Fibroblast of lung (primary cell): ENCODE results near the gene KCP. TPM values are rescaled to one million over a fixed set of nuclear protein-coding genes. Genes with fewer than 3 reads are reported as not detected.

Experiments
- DNase-seq, 2 donors: peaks; one replicate each; pipeline versions ENCODE4 v3.0.0 to v3.0.0-alpha.2; 2010; ENCODE audit warnings: low read depth in 2 of 2
- H2AFZ ChIP-seq: 2 replicates; pipeline ENCODE4 v1.5.1; 2012; ENCODE audit warnings: low read length, control low read depth, inconsistent platforms
- H3K27ac ChIP-seq: 2 replicates; pipeline ENCODE4 v1.5.1; 2011; ENCODE audit warnings: low read length, control low read depth; ENCODE audit not compliant: insufficient read depth
- H3K27me3 ChIP-seq: 2 replicates; pipeline ENCODE4 v1.5.1; 2011; ENCODE audit warnings: mild to moderate bottlenecking, low read length; ENCODE audit not compliant: control insufficient read depth, insufficient read depth
- H3K36me3 ChIP-seq: 2 replicates; pipeline ENCODE4 v1.5.1; 2011; ENCODE audit warnings: low read length; ENCODE audit not compliant: control insufficient read depth, insufficient read depth
- H3K4me1 ChIP-seq: 2 replicates; pipeline ENCODE4 v1.5.1; 2011; ENCODE audit warnings: low read length; ENCODE audit not compliant: control insufficient read depth, insufficient read depth; ENCODE audit errors: extremely low read depth
- H3K4me2 ChIP-seq: 2 replicates; pipeline ENCODE4 v1.5.1; 2011; ENCODE audit warnings: low read length, control low read depth; ENCODE audit not compliant: insufficient read depth; ENCODE audit errors: extremely low read depth
- H3K4me3 ChIP-seq, 4 experiments: fragments of 200-600 bp in 1 of 4; sonication (generic) in 1 of 4; replicated peaks in 1 of 4; 2 replicates each; pipeline ENCODE4 v1.5.1; 2011 to 2016; ENCODE audit warnings: low read length in 4 of 4, low read depth in 3 of 4, mild to moderate bottlenecking in 3 of 4, control low read depth in 2 of 4, inconsistent platforms in 1 of 4, mixed read lengths in 1 of 4; ENCODE audit not compliant: insufficient read depth in 1 of 4; ENCODE audit errors: control extremely low read depth in 1 of 4
- H3K79me2 ChIP-seq: 2 replicates; pipeline ENCODE4 v1.5.1; 2012; ENCODE audit warnings: mild to moderate bottlenecking, low read length, inconsistent platforms; ENCODE audit not compliant: control insufficient read depth, insufficient read depth
- H3K9ac ChIP-seq: 2 replicates; pipeline ENCODE4 v1.5.1; 2011; ENCODE audit warnings: mild to moderate bottlenecking, low read length, control low read depth; ENCODE audit not compliant: insufficient read depth
- H3K9me3 ChIP-seq: 2 replicates; pipeline ENCODE4 v1.5.1; 2012; ENCODE audit warnings: low read depth, low read length; ENCODE audit not compliant: control insufficient read depth, insufficient read depth
- H4K20me1 ChIP-seq: 2 replicates; pipeline ENCODE4 v1.5.1; 2011; ENCODE audit warnings: low read length; ENCODE audit not compliant: control insufficient read depth, insufficient read depth; ENCODE audit errors: extremely low read depth
- EZH2 ChIP-seq: IDR thresholded peaks from 2 replicates; pipeline ENCODE4 v1.5.1; 2012; ENCODE audit warnings: low read length, control low read depth, mild to moderate bottlenecking; ENCODE audit errors: missing control alignments
- polyA plus RNA-seq, 2 donors: library from polyadenylated mRNA; depleted of rRNA in 1 of 2; stranded (reverse) in 1 of 2; unstranded in 1 of 2; fragments of >200 nt; gene quantifications; 2 replicates each; pipeline ENCODE4 v1.2.1, GENCODE V29; 2011 to 2012; ENCODE audit warnings: missing spikeins in 1 of 2
- total RNA-seq: library from RNA; depleted of rRNA; stranded (reverse); fragments of >200 nt; gene quantifications from 2 replicates; pipeline ENCODE4 v1.2.1, GENCODE V29; 2014
- TF ChIP-seq, protein P1 (sequence below), 2 donors: IDR thresholded peaks in 1 of 2; conservative IDR thresholded peaks in 1 of 2; 1 replicate in 1 of 2; 2 replicates in 1 of 2; pipeline ENCODE4 v1.5.1; 2011 to 2012; ENCODE audit warnings: low read length in 2 of 2, control low read depth in 1 of 2, inconsistent platforms in 1 of 2, low read depth in 1 of 2, mild to moderate bottlenecking in 1 of 2

Gene KCP
- total and polyA plus RNA-seq, 2 donors (not counting 1 experiment from before 2014, with no cell fraction given) = 0.08 to 0.50 TPM

DNA sequence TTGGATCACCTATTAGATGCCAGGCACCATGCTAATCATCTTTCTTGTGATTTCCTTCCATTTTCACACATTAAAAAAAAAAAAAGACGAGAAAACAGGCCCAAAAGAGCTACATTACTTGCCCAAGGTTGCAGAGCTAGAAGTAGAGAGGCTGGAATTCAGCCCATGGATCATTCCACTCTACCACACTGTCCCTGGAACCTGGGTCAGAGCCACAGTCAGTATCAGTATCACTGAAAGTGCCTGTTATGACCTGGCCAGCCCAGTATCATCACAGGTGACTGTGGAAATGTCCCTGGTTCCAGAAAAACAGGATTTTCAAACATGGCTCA lies 83.6 kb downstream of the KCP start:
- Histone ChIP-seq H2AFZ (no peak overlapping the region), H3K4me1 (peaks cover 21% of the 10 kb centered on the region), H3K4me3 (no peak overlapping the region), H3K27me3 (no peaks in the 10 kb centered on the region), H3K27ac (peak overlapping the region; percentile 54), H3K36me3 (no peaks in the 10 kb centered on the region), H3K9me3 (no peaks in the 10 kb centered on the region), H3K4me2 (no peak overlapping the region), H3K79me2 (peaks cover 15% of the 10 kb centered on the region), H3K9ac (no peak overlapping the region), H4K20me1 (no peaks in the 10 kb centered on the region)
- no peak for DNase-seq
- no peak for TF ChIP-seq EZH2
- TF ChIP-seq, protein P1, sequence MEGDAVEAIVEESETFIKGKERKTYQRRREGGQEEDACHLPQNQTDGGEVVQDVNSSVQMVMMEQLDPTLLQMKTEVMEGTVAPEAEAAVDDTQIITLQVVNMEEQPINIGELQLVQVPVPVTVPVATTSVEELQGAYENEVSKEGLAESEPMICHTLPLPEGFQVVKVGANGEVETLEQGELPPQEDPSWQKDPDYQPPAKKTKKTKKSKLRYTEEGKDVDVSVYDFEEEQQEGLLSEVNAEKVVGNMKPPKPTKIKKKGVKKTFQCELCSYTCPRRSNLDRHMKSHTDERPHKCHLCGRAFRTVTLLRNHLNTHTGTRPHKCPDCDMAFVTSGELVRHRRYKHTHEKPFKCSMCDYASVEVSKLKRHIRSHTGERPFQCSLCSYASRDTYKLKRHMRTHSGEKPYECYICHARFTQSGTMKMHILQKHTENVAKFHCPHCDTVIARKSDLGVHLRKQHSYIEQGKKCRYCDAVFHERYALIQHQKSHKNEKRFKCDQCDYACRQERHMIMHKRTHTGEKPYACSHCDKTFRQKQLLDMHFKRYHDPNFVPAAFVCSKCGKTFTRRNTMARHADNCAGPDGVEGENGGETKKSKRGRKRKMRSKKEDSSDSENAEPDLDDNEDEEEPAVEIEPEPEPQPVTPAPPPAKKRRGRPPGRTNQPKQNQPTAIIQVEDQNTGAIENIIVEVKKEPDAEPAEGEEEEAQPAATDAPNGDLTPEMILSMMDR (conservative IDR thresholded peaks at IDR 0.05 in 1 of 2, IDR thresholded peaks at IDR 0.05 in 1 of 2; ENCODE audit: low read depth in 1 of 2, low read length in 2 of 2) = no peak

Other genes with a start within 250 kb of the KCP start
- gene GARIN1A, start 238.4 kb downstream of the KCP start, total RNA-seq = 0.51 and 1.5 TPM in 2 replicates
- gene GARIN1A, start 238.4 kb downstream of the KCP start, polyA plus RNA-seq = 0.46 and 0.52 TPM in 2 replicates
- gene CALU, start 171.3 kb downstream of the KCP start, total RNA-seq = 538 and 636 TPM in 2 replicates
- 835 and 1,372 TPM in 2 replicates for gene CALU, start 171.3 kb downstream of the KCP start, polyA plus RNA-seq
- not detected in 2 replicates for gene OPN1SW, start 134.9 kb downstream of the KCP start, total RNA-seq
- gene OPN1SW, start 134.9 kb downstream of the KCP start, polyA plus RNA-seq = not detected in 2 replicates
- gene CCDC136, start 118.7 kb downstream of the KCP start, total RNA-seq = 4.9 and 12.1 TPM in 2 replicates
- gene CCDC136, start 118.7 kb downstream of the KCP start, polyA plus RNA-seq = 8.3 and 11.8 TPM in 2 replicates
- gene FLNC, start 80.3 kb downstream of the KCP start, total RNA-seq = 106 and 191 TPM in 2 replicates
- 29.3 and 55.3 TPM in 2 replicates for gene FLNC, start 80.3 kb downstream of the KCP start, polyA plus RNA-seq
- 124 and 128 TPM in 2 replicates for gene ATP6V1F, start 47.9 kb downstream of the KCP start, total RNA-seq
- 167 and 243 TPM in 2 replicates for gene ATP6V1F, start 47.9 kb downstream of the KCP start, polyA plus RNA-seq
- gene IRF5, start 27.2 kb upstream of the KCP start, total RNA-seq = 0.33 TPM in 1 of 2 replicates, not detected in the other
- gene IRF5, start 27.2 kb upstream of the KCP start, polyA plus RNA-seq = 0.06 TPM in 1 of 2 replicates, not detected in the other
- gene TNPO3, start 144.4 kb upstream of the KCP start, total RNA-seq = 55.0 and 73.5 TPM in 2 replicates
- 39.1 and 47.7 TPM in 2 replicates for gene TNPO3, start 144.4 kb upstream of the KCP start, polyA plus RNA-seq
- 0.17 and 0.77 TPM in 2 replicates for gene TSPAN33, start 234.0 kb upstream of the KCP start, total RNA-seq
- gene TSPAN33, start 234.0 kb upstream of the KCP start, polyA plus RNA-seq = 0.25 and 0.36 TPM in 2 replicates